ENCODE data around the gene FBXL16. TPM values are rescaled to one million over a fixed set of nuclear protein-coding genes. Genes with fewer than 3 reads are reported as not detected.
A peak's percentile ranks its signal among the peaks of the same experiment; 100 is the strongest.

FBXL16 gene
- total and polyA plus RNA-seq, 9 of the 15 experiments (the other 6 are each of a cell fraction or from before 2014, with no cell fraction given): 0.21 to 8.2 (median 1.7) TPM

DNA sequence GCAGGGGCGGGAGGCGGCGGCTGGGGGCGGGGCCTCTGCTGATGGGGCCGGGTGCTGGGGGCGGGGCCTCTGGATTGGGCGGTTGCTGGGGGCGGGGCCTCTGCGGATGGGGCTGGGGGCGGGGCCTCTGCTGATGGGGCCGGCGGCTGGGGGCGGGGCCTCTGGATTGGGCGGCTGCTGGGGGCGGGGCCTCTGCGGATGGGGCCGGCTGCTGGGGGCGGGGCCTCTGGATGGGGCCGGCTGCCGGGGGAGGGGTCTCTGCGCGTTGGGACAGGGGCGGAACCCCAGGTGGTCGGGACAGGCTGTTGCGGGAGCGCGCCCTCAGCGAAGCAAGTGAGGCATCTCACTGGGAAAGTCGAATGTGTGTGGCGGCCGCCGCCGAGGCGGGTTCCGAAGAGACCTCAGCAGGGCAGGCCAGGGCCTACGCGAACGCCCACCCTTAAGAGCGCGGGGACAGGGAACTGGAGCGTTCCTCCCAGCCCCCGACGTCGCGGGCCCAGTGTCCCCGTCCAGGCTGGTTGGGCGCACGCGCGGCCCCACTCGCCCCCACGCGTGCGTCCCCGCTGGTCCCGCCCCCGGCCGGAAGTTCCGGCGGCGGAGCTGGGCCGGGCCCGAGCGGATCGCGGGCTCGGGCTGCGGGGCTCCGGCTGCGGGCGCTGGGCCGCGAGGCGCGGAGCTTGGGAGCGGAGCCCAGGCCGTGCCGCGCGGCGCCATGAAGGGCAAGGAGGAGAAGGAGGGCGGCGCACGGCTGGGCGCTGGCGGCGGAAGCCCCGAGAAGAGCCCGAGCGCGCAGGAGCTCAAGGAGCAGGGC, 25.6 kb downstream of the FBXL16 start, which contains the start of gene STUB1 (continued):
- TF ChIP-seq NFE2L1 (tag; IDR thresholded peaks at IDR 0.05; ENCODE audit: borderline replicate concordance, low read depth) (no peak), RBM25 (IDR thresholded peaks at IDR 0.05; ENCODE audit: low read depth, low read length, severe bottlenecking) (no peak), CHCHD3 (CRISPR knock-in tag; IDR thresholded peaks at IDR 0.05) (no peak), ZNF830 (CRISPR knock-in tag; IDR thresholded peaks at IDR 0.05) (no peak), ZNF764 (CRISPR knock-in tag; IDR thresholded peaks at IDR 0.05; ENCODE audit: low read depth) (no peak), NONO (IDR thresholded peaks at IDR 0.05; ENCODE audit: low read depth in 2 of 2, low read length in 1 of 2) (peak in 1 of 2 experiments; percentile 56; a peak in 2 of 4 replicates), RFX5 (IDR thresholded peaks at IDR 0.05; ENCODE audit: low read depth, low read length) (no peak), KDM5B (IDR thresholded peaks at IDR 0.05; ENCODE audit: insufficient replicate concordance, low read depth, low read length) (peak; percentile 53), ZNF277 (CRISPR knock-in tag; IDR thresholded peaks at IDR 0.05; ENCODE audit: borderline replicate concordance) (no peak), TEAD1 (CRISPR knock-in tag; IDR thresholded peaks at IDR 0.05) (0 out of 4 replicates have a peak, but pooled peaks of 1 of the 2 experiments have one; percentile 13), TRIM28 (IDR thresholded peaks at IDR 0.05) (no peak), ZNF232 (CRISPR knock-in tag; IDR thresholded peaks at IDR 0.05) (no peak), ZNF354B (CRISPR knock-in tag; IDR thresholded peaks at IDR 0.05) (no peak), RFX7 (CRISPR knock-in tag; IDR thresholded peaks at IDR 0.05) (no peak), ZBTB8A (IDR thresholded peaks at IDR 0.05; ENCODE audit: partially characterized antibody) (no peak), FOSL1 (tag; conservative IDR thresholded peaks at IDR 0.05) (no peak), ZNF77 (CRISPR knock-in tag; IDR thresholded peaks at IDR 0.05) (no peak), TBP (optimal IDR thresholded peaks at IDR 0.05; ENCODE audit: low read depth, low read length) (peak; percentile 47), HMGXB4 (CRISPR knock-in tag; IDR thresholded peaks at IDR 0.05) (no peak), ZNF121 (CRISPR knock-in tag; conservative IDR thresholded peaks at IDR 0.05) (no peak)
- TF ChIP-seq, protein P1, sequence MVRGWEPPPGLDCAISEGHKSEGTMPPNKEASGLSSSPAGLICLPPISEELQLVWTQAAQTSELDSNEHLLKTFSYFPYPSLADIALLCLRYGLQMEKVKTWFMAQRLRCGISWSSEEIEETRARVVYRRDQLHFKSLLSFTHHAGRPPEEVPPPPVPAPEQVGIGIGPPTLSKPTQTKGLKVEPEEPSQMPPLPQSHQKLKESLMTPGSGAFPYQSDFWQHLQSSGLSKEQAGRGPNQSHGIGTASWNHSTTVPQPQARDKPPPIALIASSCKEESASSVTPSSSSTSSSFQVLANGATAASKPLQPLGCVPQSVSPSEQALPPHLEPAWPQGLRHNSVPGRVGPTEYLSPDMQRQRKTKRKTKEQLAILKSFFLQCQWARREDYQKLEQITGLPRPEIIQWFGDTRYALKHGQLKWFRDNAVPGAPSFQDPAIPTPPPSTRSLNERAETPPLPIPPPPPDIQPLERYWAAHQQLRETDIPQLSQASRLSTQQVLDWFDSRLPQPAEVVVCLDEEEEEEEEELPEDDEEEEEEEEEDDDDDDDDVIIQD (CRISPR knock-in tag; IDR thresholded peaks at IDR 0.05): no peak
- TF ChIP-seq, protein P2, sequence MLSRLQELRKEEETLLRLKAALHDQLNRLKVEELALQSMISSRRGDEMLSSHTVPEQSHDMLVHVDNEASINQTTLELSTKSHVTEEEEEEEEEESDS (CRISPR knock-in tag; IDR thresholded peaks at IDR 0.05): no peak

Data from K562 (cell line).